Measurements from ENCODE around the gene WBP11.

DNA sequence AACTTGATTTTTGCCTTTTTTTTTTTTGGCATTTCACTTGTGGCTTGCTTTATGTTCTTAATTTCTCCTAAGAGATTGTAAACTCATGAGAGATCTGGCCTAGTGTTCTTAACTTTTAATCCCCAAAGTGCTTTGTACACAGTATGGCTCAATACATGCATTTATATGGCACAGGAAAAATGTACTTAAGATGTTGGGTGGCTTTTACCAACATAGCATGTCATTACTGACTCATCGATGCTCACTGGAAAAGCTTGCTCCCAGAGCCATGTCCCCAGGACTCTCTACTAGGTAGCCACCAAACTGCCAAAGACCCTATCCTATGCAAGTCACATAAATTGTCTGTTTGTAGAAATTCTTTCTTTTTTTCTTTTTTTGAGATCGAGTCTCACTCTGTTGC is 23.8 kb upstream of the WBP11 start:
- TF ChIP-seq POLR2A (IDR thresholded peaks at IDR 0.05; ENCODE audit: low read depth, low read length) (no peak), SPI1 (IDR thresholded peaks at IDR 0.05; ENCODE audit: low read depth, low read length) (no peak), TAF1 (IDR thresholded peaks at IDR 0.05; ENCODE audit: low read depth, low read length) (no peak), POLR2AphosphoS5 (IDR thresholded peaks at IDR 0.05; ENCODE audit: low read depth, low read length) (no peak), PAX5 (IDR thresholded peaks at IDR 0.05; ENCODE audit: insufficient read depth, low read length, severe bottlenecking) (no peak)
